Effector memory CD8-positive, alpha-beta T cell (primary cell): Measurements from ENCODE around the gene AGTPBP1.
"Not testable (repeated sequence)": the region's sequence is repeated elsewhere in the genome, so short reads cannot be mapped to it uniquely, and the experiment has no call there.

ENCODE experiments used
- ATAC-seq: fragments of 150-1000 bp; cut with Tn5 transposase; replicated peaks from 2 replicates; pipeline ENCODE4 v1.10.0; 2021; ENCODE audit warnings: mild to moderate bottlenecking, moderate library complexity
- DNase-seq, 3 experiments: peaks; one replicate each; pipeline ENCODE4 v3.0.0; 2021
- H3K27ac Mint-ChIP-seq, 2 donors: one replicate each; pipeline ENCODE4 v1.8.0; 2022; ENCODE audit warnings: mild to moderate bottlenecking in 2 of 2, mixed read lengths in 2 of 2, moderate library complexity in 2 of 2
- H3K27me3 Mint-ChIP-seq, 2 donors: one replicate each; pipeline ENCODE4 v1.8.0; 2022; ENCODE audit warnings: mixed read lengths in 2 of 2
- H3K36me3 Mint-ChIP-seq: one replicate; pipeline ENCODE4 v1.8.0; 2022; ENCODE audit warnings: mild to moderate bottlenecking, moderate library complexity, mixed read lengths; ENCODE audit not compliant: insufficient read depth
- H3K4me1 Mint-ChIP-seq, 2 donors: one replicate each; pipeline ENCODE4 v1.8.0; 2022; ENCODE audit warnings: low read depth in 2 of 2, mixed read lengths in 2 of 2
- H3K4me3 Mint-ChIP-seq, 2 donors: one replicate each; pipeline ENCODE4 v1.8.0; 2022; ENCODE audit warnings: mild to moderate bottlenecking in 2 of 2, mixed read lengths in 2 of 2, moderate library complexity in 2 of 2
- H3K9me3 Mint-ChIP-seq, 2 donors: one replicate each; pipeline ENCODE4 v1.8.0; 2022; ENCODE audit warnings: mixed read lengths in 2 of 2

The AGTPBP1 gene

GRCh38 chr9:85738509-85738908, 3.2 kb downstream of the AGTPBP1 start:
- no peaks in the 10 kb centered on the region for H3K27me3 Mint-ChIP-seq
- peaks cover 9% of the 10 kb centered on the region for H3K36me3 Mint-ChIP-seq
- H3K4me1 Mint-ChIP-seq: peaks cover 18 to 45% of the 10 kb centered on the region in 2 donors
- ATAC-seq (no peak), DNase-seq (no peak)
- peak overlapping the region in 1 of 2 donors; percentile 59 for H3K4me3 Mint-ChIP-seq
- H3K27ac Mint-ChIP-seq: peak overlapping the region in 1 of 2 donors; percentile 49
- no peaks in the 10 kb centered on the region for H3K9me3 Mint-ChIP-seq

GRCh38 chr9:85737671-85738070, 4.1 kb downstream of the AGTPBP1 start:
- peaks cover 9% of the 10 kb centered on the region for H3K36me3 Mint-ChIP-seq
- no peaks in the 10 kb centered on the region for H3K27me3 Mint-ChIP-seq
- H3K27ac Mint-ChIP-seq: no peak overlapping the region
- no peaks in the 10 kb centered on the region for H3K9me3 Mint-ChIP-seq
- no peak for ATAC-seq
- no peak for DNase-seq
- H3K4me1 Mint-ChIP-seq: peaks cover 22 to 47% of the 10 kb centered on the region in 2 donors
- no peak overlapping the region for H3K4me3 Mint-ChIP-seq

- Mint-ChIP-seq H3K36me3 (peaks cover 5% of the 10 kb centered on the region), H3K9me3 (no peaks in the 10 kb centered on the region), H3K27me3 (no peaks in the 10 kb centered on the region), H3K4me3 (no peak overlapping the region), H3K27ac (peak overlapping the region; percentile 72 to 79), H3K4me1 (peaks cover 46 to 77% of the 10 kb centered on the region in 2 donors)
- ATAC-seq (no peak), DNase-seq (no peak)
Observed at GRCh38 chr9:85730916-85731630, 10.7 kb downstream of the AGTPBP1 start.

GRCh38 chr9:85729882-85730281, 11.9 kb downstream of the AGTPBP1 start:
- Mint-ChIP-seq H3K9me3 (no peaks in the 10 kb centered on the region), H3K27me3 (no peaks in the 10 kb centered on the region), H3K4me1 (peaks cover 43 to 75% of the 10 kb centered on the region in 2 donors), H3K4me3 (no peak overlapping the region), H3K36me3 (peaks cover 5% of the 10 kb centered on the region), H3K27ac (peak overlapping the region; percentile 72 to 79)
- DNase-seq (no peak), ATAC-seq (no peak)

GRCh38 chr9:85727500-85727899, 14.3 kb downstream of the AGTPBP1 start:
- Mint-ChIP-seq H3K4me3 (no peak overlapping the region), H3K27me3 (no peaks in the 10 kb centered on the region), H3K9me3 (peaks cover 0 to 1% of the 10 kb centered on the region in 2 donors), H3K4me1 (peaks cover 46 to 78% of the 10 kb centered on the region in 2 donors), H3K36me3 (peaks cover 5% of the 10 kb centered on the region), H3K27ac (no peak overlapping the region)
- no peak for DNase-seq
- ATAC-seq: no peak

GRCh38 chr9:85726737-85727136, 15.0 kb downstream of the AGTPBP1 start:
- Mint-ChIP-seq H3K4me1 (peaks cover 47 to 79% of the 10 kb centered on the region in 2 donors), H3K27ac (peak overlapping the region; percentile 62 to 83), H3K27me3 (no peaks in the 10 kb centered on the region), H3K4me3 (peak overlapping the region; percentile 17 to 44), H3K9me3 (peaks cover 0 to 7% of the 10 kb centered on the region in 2 donors), H3K36me3 (no peaks in the 10 kb centered on the region)
- DNase-seq (no peak), ATAC-seq (no peak)

- H3K4me3 Mint-ChIP-seq: peak overlapping the region; percentile 63 to 70
- H3K9me3 Mint-ChIP-seq: peaks cover 0 to 7% of the 10 kb centered on the region in 2 donors
- no peaks in the 10 kb centered on the region for H3K36me3 Mint-ChIP-seq
- no peaks in the 10 kb centered on the region for H3K27me3 Mint-ChIP-seq
- peak overlapping the region; percentile 88 to 89 for H3K27ac Mint-ChIP-seq
- DNase-seq (peak; percentile 55 to 71 (median 60)), ATAC-seq (peak; percentile 77)
- peaks cover 39 to 75% of the 10 kb centered on the region in 2 donors for H3K4me1 Mint-ChIP-seq
Observed at GRCh38 chr9:85723215-85723614, 18.5 kb downstream of the AGTPBP1 start.

GRCh38 chr9:85719411-85719810, 22.3 kb downstream of the AGTPBP1 start:
- H3K4me3 Mint-ChIP-seq, ATAC-seq, H3K36me3 Mint-ChIP-seq, H3K9me3 Mint-ChIP-seq, H3K27me3 Mint-ChIP-seq, DNase-seq: not testable (repeated sequence)
- Mint-ChIP-seq H3K27ac (peak overlapping the region; percentile 4 to 93), H3K4me1 (peaks cover 56 to 81% of the 10 kb centered on the region in 2 donors)

GRCh38 chr9:85717818-85718217, 23.9 kb downstream of the AGTPBP1 start:
- peak overlapping the region; percentile 18 to 93 for H3K27ac Mint-ChIP-seq
- DNase-seq, H3K36me3 Mint-ChIP-seq, H3K9me3 Mint-ChIP-seq, ATAC-seq, H3K27me3 Mint-ChIP-seq: not testable (repeated sequence)
- H3K4me1 Mint-ChIP-seq: peaks cover 49 to 74% of the 10 kb centered on the region in 2 donors
- H3K4me3 Mint-ChIP-seq: peak overlapping the region; percentile 11 to 33

GRCh38 chr9:85717220-85717619, 24.5 kb downstream of the AGTPBP1 start:
- H3K4me1 Mint-ChIP-seq: peaks cover 43 to 71% of the 10 kb centered on the region in 2 donors
- H3K27me3 Mint-ChIP-seq: no peaks in the 10 kb centered on the region
- H3K36me3 Mint-ChIP-seq: peaks cover 7% of the 10 kb centered on the region
- H3K4me3 Mint-ChIP-seq: peak overlapping the region; percentile 31 to 61
- H3K27ac Mint-ChIP-seq: peak overlapping the region; percentile 6 to 93
- peaks cover 0 to 3% of the 10 kb centered on the region in 2 donors for H3K9me3 Mint-ChIP-seq
- ATAC-seq (peak; percentile 59), DNase-seq (peak in 2 of 3 experiments; percentile 12 to 27)

- Mint-ChIP-seq H3K9me3 (no peaks in the 10 kb centered on the region), H3K27me3 (no peaks in the 10 kb centered on the region), H3K4me1 (peaks cover 42 to 62% of the 10 kb centered on the region in 2 donors), H3K4me3 (peak overlapping the region; percentile 31 to 61), H3K27ac (peak overlapping the region; percentile 6 to 93), H3K36me3 (peaks cover 12% of the 10 kb centered on the region)
- ATAC-seq: peak; percentile 23
- DNase-seq: no peak
Observed at GRCh38 chr9:85716031-85716877, 25.5 kb downstream of the AGTPBP1 start.

GRCh38 chr9:85715587-85715986, 26.2 kb downstream of the AGTPBP1 start:
- peak; percentile 23 to 32 (median 31) for DNase-seq
- Mint-ChIP-seq H3K36me3 (peaks cover 12% of the 10 kb centered on the region), H3K27me3 (no peaks in the 10 kb centered on the region), H3K4me3 (peak overlapping the region; percentile 31 to 61), H3K9me3 (no peaks in the 10 kb centered on the region), H3K4me1 (peaks cover 37 to 55% of the 10 kb centered on the region in 2 donors), H3K27ac (peak overlapping the region; percentile 6 to 93)
- ATAC-seq: peak; percentile 89

- DNase-seq (no peak), ATAC-seq (no peak)
- H3K27me3 Mint-ChIP-seq: no peaks in the 10 kb centered on the region
- H3K36me3 Mint-ChIP-seq: peaks cover 14% of the 10 kb centered on the region
- H3K9me3 Mint-ChIP-seq: peaks cover 0 to 2% of the 10 kb centered on the region in 2 donors
- peaks cover 33 to 45% of the 10 kb centered on the region in 2 donors for H3K4me1 Mint-ChIP-seq
- H3K27ac Mint-ChIP-seq: peak overlapping the region; percentile 26 to 93
- H3K4me3 Mint-ChIP-seq: peak overlapping the region in 1 of 2 donors; percentile 25
Observed at GRCh38 chr9:85713897-85714296, 27.9 kb downstream of the AGTPBP1 start.
